Fibroblast of pulmonary artery (primary cell): ENCODE measurements around the gene YWHAH.

Source experiments
- DNase-seq: peaks from one replicate; pipeline ENCODE4 v3.0.0-alpha.2; 2010; ENCODE audit warnings: low read depth
- H3K4me3 ChIP-seq: replicated peaks from 2 replicates; pipeline ENCODE4 v1.5.1; 2011; ENCODE audit warnings: low read depth, mild to moderate bottlenecking, control low read depth, low read length, moderate library complexity
- CTCF ChIP-seq: IDR thresholded peaks from 2 replicates; pipeline ENCODE4 v1.5.1; 2011; ENCODE audit warnings: mild to moderate bottlenecking, control low read depth, low read length, inconsistent platforms; ENCODE audit errors: missing control alignments

The YWHAH gene

GRCh38 chr22:31995046-31995445 is 50.7 kb downstream of the YWHAH start:
- TF ChIP-seq CTCF, result peak; percentile 15
- no peak overlapping the region for H3K4me3 ChIP-seq
- DNase-seq, result no peak

- TF ChIP-seq CTCF, result no peak
- H3K4me3 ChIP-seq, result no peak overlapping the region
- DNase-seq, result no peak
These were observed 51.5 kb downstream of the YWHAH start for GRCh38 chr22:31995807-31996206.

GRCh38 chr22:31998784-31999385 is 54.5 kb downstream of the YWHAH start:
- no peak overlapping the region for H3K4me3 ChIP-seq
- no peak for TF ChIP-seq CTCF
- no peak for DNase-seq

GRCh38 chr22:32000181-32000580 is 55.8 kb downstream of the YWHAH start:
- TF ChIP-seq CTCF, result no peak
- DNase-seq, result no peak
- no peak overlapping the region for H3K4me3 ChIP-seq

- peak; percentile 31 for DNase-seq
- H3K4me3 ChIP-seq, result no peak overlapping the region
- no peak for TF ChIP-seq CTCF
These were observed 61.1 kb downstream of the YWHAH start for GRCh38 chr22:32005453-32005852.
